ENCODE data around the gene ILF3. TPM values are rescaled to one million over a fixed set of nuclear protein-coding genes. Genes with fewer than 3 reads are reported as not detected.
"Not testable (repeated sequence)": the region's sequence is repeated elsewhere in the genome, so short reads cannot be mapped to it uniquely, and the experiment has no call there.

ILF3 gene
- total and polyA plus RNA-seq, 2 donors (not counting 3 experiments of a cell fraction or from before 2014, with no cell fraction given) = 186 to 459 TPM

DNA sequence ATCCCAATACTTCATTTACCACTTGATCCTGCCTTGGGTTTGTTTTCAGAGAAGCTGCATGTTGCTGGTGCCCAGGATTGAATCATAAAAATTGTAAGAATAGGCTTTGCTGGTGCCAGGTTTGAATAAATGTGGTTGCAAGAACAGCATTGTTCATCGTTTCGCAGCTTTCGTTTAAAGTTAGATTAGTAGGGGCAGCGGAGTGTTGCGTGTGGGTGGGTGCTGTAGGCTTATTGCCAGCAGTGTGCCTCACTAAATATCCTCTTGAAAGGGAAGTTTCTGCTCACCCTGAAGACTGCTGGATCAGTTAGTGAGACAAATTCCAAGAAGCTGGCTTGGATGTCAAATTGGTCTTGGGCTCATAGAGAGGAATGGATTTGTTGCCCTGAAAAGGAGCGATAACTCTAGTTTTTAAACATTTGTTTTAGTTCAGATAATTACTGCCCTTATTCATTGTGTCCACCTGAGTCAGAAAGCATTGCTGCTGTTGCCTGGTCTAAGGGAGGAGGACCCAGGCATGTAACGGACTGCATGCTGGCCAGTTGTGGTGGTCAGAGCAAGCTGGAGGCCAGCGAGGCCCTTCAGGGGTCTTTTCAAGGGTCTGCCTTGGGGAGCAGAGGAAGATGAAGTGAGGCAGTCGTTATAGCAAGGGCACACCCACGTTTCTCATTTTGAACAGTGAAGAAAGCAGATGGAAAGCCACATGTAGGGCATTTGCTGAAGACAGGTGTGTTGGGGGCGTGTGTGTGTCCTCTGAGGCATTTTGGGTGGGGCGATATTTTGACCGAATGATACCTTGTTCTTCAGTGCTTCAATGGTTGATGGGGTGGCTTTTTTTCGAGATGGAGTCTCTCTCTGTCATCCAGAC, 8.5 kb downstream of the ILF3 start:
- no TSS peak for BruUV-seq (replicated peaks)
- Histone ChIP-seq H3K27me3 (ENCODE audit: control insufficient read depth in 2 of 2, insufficient read depth in 2 of 2, low read length in 2 of 2) (no peaks in the 10 kb centered on the region), H3K4me3 (replicated peaks in 1 of 3; ENCODE audit: insufficient read depth in 1 of 3, low read depth in 1 of 3, low read length in 3 of 3) (no peak overlapping the region), H3K9ac (replicated peaks; ENCODE audit: extremely low read depth, insufficient read depth, low read length) (no peak overlapping the region), H3K79me2 (ENCODE audit: control insufficient read depth, insufficient read depth, low read length) (peaks cover 99% of the 10 kb centered on the region), H3K36me3 (ENCODE audit: control insufficient read depth in 2 of 2, extremely low read depth in 1 of 2, insufficient read depth in 2 of 2, low read length in 2 of 2) (peaks cover 4 to 12% of the 10 kb centered on the region in 2 experiments), H2AFZ (ENCODE audit: low read depth, low read length) (no peak overlapping the region), H3K27ac (ENCODE audit: insufficient read depth, low read depth, low read length) (no peak overlapping the region), H3K4me2 (ENCODE audit: insufficient read depth, low read length) (no peak overlapping the region), H4K20me1 (replicated peaks; ENCODE audit: control insufficient read depth, extremely low read depth, insufficient read depth, low read length) (peaks cover 12% of the 10 kb centered on the region), H3K9me3 (replicated peaks; ENCODE audit: control insufficient read depth, insufficient read depth, low read length) (no peaks in the 10 kb centered on the region), H3K4me1 (ENCODE audit: control insufficient read depth, extremely low read depth, insufficient read depth, low read length) (no peaks in the 10 kb centered on the region), H3K9me1 (replicated peaks; ENCODE audit: control insufficient read depth, extremely low read depth, insufficient read depth, low read length) (no peaks in the 10 kb centered on the region)
- TF ChIP-seq FOS (IDR thresholded peaks at IDR 0.05; ENCODE audit: borderline replicate concordance, insufficient read depth, low read length) (no peak), JUN (IDR thresholded peaks at IDR 0.05; ENCODE audit: borderline replicate concordance, insufficient read depth, insufficient read length, low read depth) (no peak), POLR2A (IDR thresholded peaks at IDR 0.05; ENCODE audit: low read depth, low read length) (no peak), EZH2 (IDR thresholded peaks at IDR 0.05; ENCODE audit: borderline replicate concordance, low read depth, low read length, severe bottlenecking) (no peak), POLR2AphosphoS5 (IDR thresholded peaks at IDR 0.05; ENCODE audit: insufficient read depth, low read depth, low read length) (no peak), GATA2 (IDR thresholded peaks at IDR 0.05; ENCODE audit: insufficient read depth, insufficient read length, low read depth, low read length) (no peak), MYC (IDR thresholded peaks at IDR 0.05; ENCODE audit: low read depth, low read length) (no peak)
- TF ChIP-seq, protein P1, sequence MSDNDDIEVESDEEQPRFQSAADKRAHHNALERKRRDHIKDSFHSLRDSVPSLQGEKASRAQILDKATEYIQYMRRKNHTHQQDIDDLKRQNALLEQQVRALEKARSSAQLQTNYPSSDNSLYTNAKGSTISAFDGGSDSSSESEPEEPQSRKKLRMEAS (IDR thresholded peaks at IDR 0.05; ENCODE audit: insufficient read depth, insufficient read length) = no peak
- TF ChIP-seq, protein P2, sequence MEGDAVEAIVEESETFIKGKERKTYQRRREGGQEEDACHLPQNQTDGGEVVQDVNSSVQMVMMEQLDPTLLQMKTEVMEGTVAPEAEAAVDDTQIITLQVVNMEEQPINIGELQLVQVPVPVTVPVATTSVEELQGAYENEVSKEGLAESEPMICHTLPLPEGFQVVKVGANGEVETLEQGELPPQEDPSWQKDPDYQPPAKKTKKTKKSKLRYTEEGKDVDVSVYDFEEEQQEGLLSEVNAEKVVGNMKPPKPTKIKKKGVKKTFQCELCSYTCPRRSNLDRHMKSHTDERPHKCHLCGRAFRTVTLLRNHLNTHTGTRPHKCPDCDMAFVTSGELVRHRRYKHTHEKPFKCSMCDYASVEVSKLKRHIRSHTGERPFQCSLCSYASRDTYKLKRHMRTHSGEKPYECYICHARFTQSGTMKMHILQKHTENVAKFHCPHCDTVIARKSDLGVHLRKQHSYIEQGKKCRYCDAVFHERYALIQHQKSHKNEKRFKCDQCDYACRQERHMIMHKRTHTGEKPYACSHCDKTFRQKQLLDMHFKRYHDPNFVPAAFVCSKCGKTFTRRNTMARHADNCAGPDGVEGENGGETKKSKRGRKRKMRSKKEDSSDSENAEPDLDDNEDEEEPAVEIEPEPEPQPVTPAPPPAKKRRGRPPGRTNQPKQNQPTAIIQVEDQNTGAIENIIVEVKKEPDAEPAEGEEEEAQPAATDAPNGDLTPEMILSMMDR (IDR thresholded peaks at IDR 0.05; ENCODE audit: extremely low read depth in 1 of 2, insufficient read depth in 1 of 2, low read depth in 1 of 2, low read length in 2 of 2) = no peak
- dilution Hi-C loops (cut with MboI; ENCODE audit: extremely low pct_ligation_motif_present, low sequenced_read_pairs) (no loop called here), intact Hi-C loops (cut with micrococcal nuclease) (no loop called here)
- DNase-seq (ENCODE audit: low read depth, low spot score) = no peak
- CTCF ChIA-PET = interaction anchor here (0.9 to 1.6 kb wide), 3 partner anchors 12 to 202 kb away, joined by 3 to 4 read pairs (median 3); no protein-coding TSS in a partner anchor
- POLR2A ChIA-PET = no interaction called here
- no peak for FAIRE-seq

DNA sequence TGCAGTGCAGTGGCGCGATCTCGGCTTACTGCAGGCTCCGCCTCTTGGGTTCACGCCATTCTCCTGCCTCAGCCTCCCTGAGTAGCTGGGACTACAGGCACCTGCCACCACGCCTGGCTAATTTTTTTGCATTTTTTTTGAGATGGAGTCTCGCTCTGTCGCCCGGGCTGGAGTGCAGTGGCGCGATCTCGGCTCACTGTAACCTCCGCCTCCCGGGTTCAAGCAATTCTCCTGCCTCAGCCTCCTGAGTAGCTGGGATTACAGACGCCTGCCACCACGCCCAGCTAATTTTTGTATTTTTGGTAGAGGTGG, 9.1 kb downstream of the ILF3 start:
- intact Hi-C loops (cut with micrococcal nuclease); H3K9me3 ChIP-seq (replicated peaks; ENCODE audit: control insufficient read depth, insufficient read depth, low read length); H3K4me2 ChIP-seq (ENCODE audit: insufficient read depth, low read length); H3K4me1 ChIP-seq (ENCODE audit: control insufficient read depth, extremely low read depth, insufficient read depth, low read length); POLR2A ChIA-PET; FAIRE-seq; dilution Hi-C loops (cut with MboI; ENCODE audit: extremely low pct_ligation_motif_present, low sequenced_read_pairs); H3K27ac ChIP-seq (ENCODE audit: insufficient read depth, low read depth, low read length); H3K27me3 ChIP-seq (ENCODE audit: control insufficient read depth in 2 of 2, insufficient read depth in 2 of 2, low read length in 2 of 2); BruUV-seq (replicated peaks); DNase-seq (ENCODE audit: low read depth, low spot score); H3K9ac ChIP-seq (replicated peaks; ENCODE audit: extremely low read depth, insufficient read depth, low read length); H2AFZ ChIP-seq (ENCODE audit: low read depth, low read length); H3K4me3 ChIP-seq (replicated peaks in 1 of 3; ENCODE audit: insufficient read depth in 1 of 3, low read depth in 1 of 3, low read length in 3 of 3); H3K9me1 ChIP-seq (replicated peaks; ENCODE audit: control insufficient read depth, extremely low read depth, insufficient read depth, low read length): not testable (repeated sequence)
- Histone ChIP-seq H3K79me2 (ENCODE audit: control insufficient read depth, insufficient read depth, low read length) (peaks cover 99% of the 10 kb centered on the region), H3K36me3 (ENCODE audit: control insufficient read depth in 2 of 2, extremely low read depth in 1 of 2, insufficient read depth in 2 of 2, low read length in 2 of 2) (peaks cover 4 to 13% of the 10 kb centered on the region in 2 experiments), H4K20me1 (replicated peaks; ENCODE audit: control insufficient read depth, extremely low read depth, insufficient read depth, low read length) (peaks cover 11% of the 10 kb centered on the region)
- CTCF ChIA-PET = interaction anchor here (1.6 kb wide), 1 partner anchor 201 kb away, joined by 4 read pairs; no protein-coding TSS in a partner anchor
